ENCODE results near the gene LASP1. TPM values are rescaled to one million over a fixed set of nuclear protein-coding genes. Genes with fewer than 3 reads are reported as not detected.

The LASP1 gene
- total and polyA plus RNA-seq, 2 of the 8 experiments (the other 6 are each of a cell fraction or from before 2014, with no cell fraction given) = 114 to 180 TPM

DNA sequence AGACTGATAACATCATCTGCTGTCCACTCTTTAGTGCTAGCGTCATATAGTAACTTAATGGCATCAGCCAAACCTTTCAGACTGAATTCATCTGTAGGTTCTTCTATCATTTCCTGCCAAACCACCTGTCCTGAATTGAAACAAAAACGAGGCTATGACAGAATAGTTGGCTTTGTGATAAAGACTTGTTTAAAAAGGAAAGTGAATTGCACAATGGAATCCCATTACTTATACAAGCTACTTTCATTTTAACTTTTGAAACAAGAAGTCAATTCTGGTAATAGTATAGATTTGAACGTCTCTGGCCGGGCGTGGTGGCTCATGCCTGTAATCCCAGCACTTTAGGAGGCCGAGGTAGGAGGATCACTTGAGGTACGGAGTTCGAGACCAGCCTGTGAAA is 73.7 kb downstream of the LASP1 start:
- Histone ChIP-seq H2BK12ac (ENCODE audit: low read depth, low read length) (no peak overlapping the region), H3K18ac (ENCODE audit: extremely low read depth, low read length) (no peak overlapping the region), H2BK120ac (replicated peaks; ENCODE audit: low read depth, low read length) (no peak overlapping the region), H3K27ac (ENCODE audit: low read depth, low read length) (no peak overlapping the region), H3K9me3 (ENCODE audit: insufficient read depth in 2 of 2, low read depth in 1 of 2, low read length in 1 of 2) (no peaks in the 10 kb centered on the region; a peak in 1 of 4 replicates), H3K79me1 (ENCODE audit: low read depth, low read length) (no peaks in the 10 kb centered on the region), H3K9ac (replicated peaks in 1 of 4; ENCODE audit: extremely low read depth in 1 of 4, low read depth in 3 of 4, low read length in 3 of 4) (no peak overlapping the region), H3K79me2 (ENCODE audit: control insufficient read depth in 1 of 2, insufficient read depth in 2 of 2, low read length in 2 of 2) (no peaks in the 10 kb centered on the region), H2BK20ac (ENCODE audit: low read length) (no peak overlapping the region), H3K23me2 (ENCODE audit: low read depth, low read length) (no peaks in the 10 kb centered on the region), H3K4me1 (replicated peaks in 1 of 4; ENCODE audit: control insufficient read depth in 3 of 4, insufficient read depth in 4 of 4, low read length in 3 of 4) (no peaks in the 10 kb centered on the region), H4K8ac (ENCODE audit: extremely low read depth, insufficient read depth, low read length) (no peak overlapping the region), H3K27me3 (replicated peaks in 1 of 4; ENCODE audit: control insufficient read depth in 3 of 4, extremely low read depth in 1 of 4, insufficient read depth in 3 of 4, low read length in 3 of 4) (no peaks in the 10 kb centered on the region), H3K56ac (replicated peaks; ENCODE audit: insufficient read length, low read depth, low read length) (no peak overlapping the region), H3K36me3 (ENCODE audit: control insufficient read depth in 2 of 4, insufficient read depth in 4 of 4, low read length in 3 of 4) (no peaks in the 10 kb centered on the region), H4K20me1 (replicated peaks in 1 of 2; ENCODE audit: control insufficient read depth in 1 of 2, insufficient read depth in 2 of 2, low read length in 2 of 2) (no peaks in the 10 kb centered on the region), H3K23ac (ENCODE audit: insufficient read length) (no peak overlapping the region), H3K14ac (ENCODE audit: insufficient read length) (no peak overlapping the region), H2AK5ac (ENCODE audit: low read depth, low read length) (no peak overlapping the region), H4K91ac (replicated peaks; ENCODE audit: insufficient read length, low read length) (no peak overlapping the region), H2AFZ (ENCODE audit: low read length) (no peak overlapping the region), H4K5ac (ENCODE audit: insufficient read length, low read depth, low read length) (no peak overlapping the region), H2BK5ac (ENCODE audit: low read depth, low read length) (no peak overlapping the region), H3K4me2 (ENCODE audit: insufficient read depth in 1 of 2, low read depth in 2 of 2, low read length in 2 of 2) (no peak overlapping the region), H2BK15ac (ENCODE audit: low read length) (no peak overlapping the region), H3K4ac (replicated peaks; ENCODE audit: insufficient read length, low read depth, low read length) (no peak overlapping the region), H3K4me3 (ENCODE audit: extremely low read depth in 1 of 4, insufficient read depth in 2 of 4, low read depth in 3 of 4, low read length in 4 of 4) (no peak overlapping the region)
- ChIA-PET POLR2A (ENCODE audit: partially characterized antibody) (interaction anchor here (0.7 to 1.2 kb wide), 2 partner anchors 18 to 261 kb away, joined by 3 to 4 read pairs; partner anchors contain the start of gene LASP1NB), CTCF (ENCODE audit: partially characterized antibody) (interaction anchor here (0.6 to 1.4 kb wide), 5 partner anchors 19 to 142 kb away, joined by 3 to 6 read pairs (median 3); partner anchors contain the start of genes FBXO47 and LASP1NB)
- no peak for TF ChIP-seq CHD1 (IDR thresholded peaks at IDR 0.05; ENCODE audit: low read depth, low read length)
- TF ChIP-seq SP4 (IDR thresholded peaks at IDR 0.05; ENCODE audit: low read length) = no peak
- TF ChIP-seq SP2 (IDR thresholded peaks at IDR 0.05; ENCODE audit: low read length) = no peak
- TF ChIP-seq TEAD4 (IDR thresholded peaks at IDR 0.05; ENCODE audit: low read depth, low read length) = no peak
- DNase-seq (ENCODE audit: low read depth in 1 of 2, low spot score in 2 of 2) (no peak), FAIRE-seq (no peak)
- WGBS, 2 experiments (ENCODE audit: extremely low coverage in 1 of 2, insufficient coverage in 1 of 2, insufficient read length in 1 of 2, insufficient replicate concordance in 2 of 2, low coverage in 1 of 2, low lambda C conversion rate in 2 of 2, missing lambda C conversion rate in 1 of 2) = 79% methylated on average over 8 of the region's 8 CpGs; no CpG with 5 or more reads in 1 of the 2 experiments

All from H1 (cell line).